Neutrophil (primary cell): ENCODE results near the gene DR1.

ENCODE experiments used
- H3K27ac ChIP-seq: fragments of 200-600 bp; sonication (generic); 2 replicates; pipeline ENCODE4 v1.5.1; 2016; ENCODE audit warnings: mild to moderate bottlenecking, moderate library complexity
- H3K27me3 ChIP-seq: fragments of 200-600 bp; sonication (generic); 2 replicates; pipeline ENCODE4 v1.6.0; 2016; ENCODE audit warnings: mild to moderate bottlenecking
- H3K36me3 ChIP-seq: fragments of 200-600 bp; sonication (generic); 2 replicates; pipeline ENCODE4 v1.5.1; 2017
- H3K4me1 ChIP-seq, 2 experiments: fragments of 200-600 bp in 1 of 2; sonication (generic) in 1 of 2; 1 replicate in 1 of 2; 2 replicates in 1 of 2; pipeline versions ENCODE4 v1.5.1 to v1.6.1; 2013 to 2016; ENCODE audit warnings: low read depth in 1 of 2, low read length in 1 of 2, mild to moderate bottlenecking in 1 of 2, moderate library complexity in 1 of 2; ENCODE audit not compliant: control insufficient read depth in 1 of 2, insufficient read depth in 1 of 2
- H3K4me3 ChIP-seq, 2 experiments: fragments of 200-600 bp in 1 of 2; sonication (generic) in 1 of 2; 1 replicate in 1 of 2; 2 replicates in 1 of 2; pipeline ENCODE4 v1.5.1; 2013 to 2016; ENCODE audit warnings: low read depth in 1 of 2, low read length in 1 of 2, mild to moderate bottlenecking in 1 of 2, moderate library complexity in 1 of 2
- H3K9me3 ChIP-seq: fragments of 200-600 bp; sonication (generic); 2 replicates; pipeline ENCODE4 v1.5.1; 2016
- TF ChIP-seq, protein P1 (sequence below): fragments of 200-600 bp; sonication (generic); IDR thresholded peaks from 2 replicates; pipeline ENCODE4 v1.5.1; 2016; ENCODE audit warnings: antibody characterized with exemption

The DR1 gene

DNA sequence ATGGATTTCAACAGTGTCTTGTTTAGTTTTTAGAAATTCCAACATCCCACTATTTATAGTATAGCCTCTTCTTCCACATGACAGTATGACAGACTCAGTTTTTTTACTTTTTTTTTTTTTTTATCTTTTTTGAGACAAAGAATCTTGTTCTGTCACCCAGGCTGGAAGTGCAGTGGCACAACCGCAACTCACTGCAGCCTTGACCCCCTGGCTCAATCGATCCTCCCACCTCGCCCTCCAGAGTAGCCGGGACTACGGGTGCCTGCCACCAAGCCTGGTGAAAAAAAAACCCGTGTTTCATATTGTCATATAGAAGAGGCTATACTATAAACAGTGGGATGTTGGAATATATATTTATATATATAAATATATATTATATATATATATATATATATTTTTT is 1.2 kb upstream of the DR1 start:
- H3K27ac ChIP-seq = no peak overlapping the region
- H3K4me3 ChIP-seq = no peak overlapping the region
- peaks cover 25 to 40% of the 10 kb centered on the region in 2 experiments for H3K4me1 ChIP-seq
- H3K9me3 ChIP-seq = no peaks in the 10 kb centered on the region
- no peaks in the 10 kb centered on the region for H3K36me3 ChIP-seq
- TF ChIP-seq, protein P1, sequence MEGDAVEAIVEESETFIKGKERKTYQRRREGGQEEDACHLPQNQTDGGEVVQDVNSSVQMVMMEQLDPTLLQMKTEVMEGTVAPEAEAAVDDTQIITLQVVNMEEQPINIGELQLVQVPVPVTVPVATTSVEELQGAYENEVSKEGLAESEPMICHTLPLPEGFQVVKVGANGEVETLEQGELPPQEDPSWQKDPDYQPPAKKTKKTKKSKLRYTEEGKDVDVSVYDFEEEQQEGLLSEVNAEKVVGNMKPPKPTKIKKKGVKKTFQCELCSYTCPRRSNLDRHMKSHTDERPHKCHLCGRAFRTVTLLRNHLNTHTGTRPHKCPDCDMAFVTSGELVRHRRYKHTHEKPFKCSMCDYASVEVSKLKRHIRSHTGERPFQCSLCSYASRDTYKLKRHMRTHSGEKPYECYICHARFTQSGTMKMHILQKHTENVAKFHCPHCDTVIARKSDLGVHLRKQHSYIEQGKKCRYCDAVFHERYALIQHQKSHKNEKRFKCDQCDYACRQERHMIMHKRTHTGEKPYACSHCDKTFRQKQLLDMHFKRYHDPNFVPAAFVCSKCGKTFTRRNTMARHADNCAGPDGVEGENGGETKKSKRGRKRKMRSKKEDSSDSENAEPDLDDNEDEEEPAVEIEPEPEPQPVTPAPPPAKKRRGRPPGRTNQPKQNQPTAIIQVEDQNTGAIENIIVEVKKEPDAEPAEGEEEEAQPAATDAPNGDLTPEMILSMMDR = no peak
- no peaks in the 10 kb centered on the region for H3K27me3 ChIP-seq

DNA sequence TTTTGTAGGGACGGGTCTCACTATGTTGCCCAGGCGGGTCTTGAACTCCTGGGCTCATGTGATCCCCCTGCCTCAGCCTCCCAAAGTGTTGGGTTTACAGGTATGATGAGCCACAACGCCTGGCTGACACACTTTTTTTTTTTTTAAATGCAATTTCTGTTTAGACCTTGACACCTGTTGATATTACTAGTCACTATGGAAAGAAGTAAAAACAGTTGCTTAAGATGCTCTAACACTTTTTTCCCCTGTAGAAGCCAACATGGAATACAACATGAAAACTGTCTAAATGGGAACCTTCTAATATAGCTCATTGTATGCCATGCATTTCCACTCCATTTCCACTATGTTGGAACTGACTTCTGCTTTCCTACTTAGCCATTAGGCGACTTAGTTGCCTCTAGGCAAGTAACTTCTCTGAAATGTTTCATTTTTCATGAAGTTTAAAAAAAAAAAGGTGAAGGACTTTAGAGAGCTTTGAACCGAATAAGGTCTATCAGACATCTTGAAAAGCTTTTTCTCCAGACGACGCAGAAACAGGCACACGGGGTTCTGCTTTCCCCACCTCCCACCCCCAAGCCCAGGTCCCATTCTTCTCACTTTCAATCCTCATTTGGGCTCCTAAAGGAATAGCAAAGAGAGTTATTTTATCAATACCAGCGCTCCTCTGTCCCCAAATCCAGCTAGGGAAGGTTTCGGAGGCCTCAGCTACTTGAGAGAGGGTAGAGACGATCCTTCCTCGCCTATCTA is 648 bp upstream of the DR1 start:
- Histone ChIP-seq H3K27me3 (no peaks in the 10 kb centered on the region), H3K36me3 (no peaks in the 10 kb centered on the region), H3K27ac (peak overlapping the region; percentile 91), H3K9me3 (no peaks in the 10 kb centered on the region), H3K4me1 (peaks cover 31 to 46% of the 10 kb centered on the region in 2 experiments), H3K4me3 (peak overlapping the region; percentile 90 to 97)
- TF ChIP-seq, protein P1 = no peak

DNA sequence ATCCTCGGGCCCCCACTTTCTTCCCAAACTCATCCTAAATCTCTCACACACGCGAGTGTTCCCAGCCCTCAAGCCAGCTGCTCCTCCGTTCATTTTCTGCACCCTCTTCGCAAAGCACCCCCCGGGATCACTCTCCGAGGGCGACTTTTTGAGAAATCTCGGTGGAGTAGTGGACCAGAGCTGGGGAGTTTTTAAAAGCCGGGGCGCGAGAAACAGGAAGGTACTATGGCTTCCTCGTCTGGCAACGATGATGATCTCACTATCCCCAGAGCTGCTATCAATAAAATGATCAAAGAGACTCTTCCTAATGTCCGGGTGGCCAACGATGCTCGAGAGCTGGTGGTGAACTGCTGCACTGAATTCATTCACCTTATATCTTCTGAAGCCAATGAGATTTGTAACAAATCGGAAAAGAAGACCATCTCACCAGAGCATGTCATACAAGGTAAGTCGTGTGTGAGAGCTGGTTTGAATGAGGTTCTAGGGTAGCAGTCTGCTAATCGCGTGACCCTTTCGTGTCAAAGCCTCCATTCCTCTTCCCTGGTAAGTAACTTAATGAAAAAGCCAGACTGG is 800 bp downstream of the DR1 start:
- H3K4me3 ChIP-seq = peak overlapping the region; percentile 90 to 97
- no peaks in the 10 kb centered on the region for H3K36me3 ChIP-seq
- H3K27ac ChIP-seq = peak overlapping the region; percentile 91
- H3K9me3 ChIP-seq = no peaks in the 10 kb centered on the region
- TF ChIP-seq, protein P1 = no peak
- no peaks in the 10 kb centered on the region for H3K27me3 ChIP-seq
- peaks cover 36 to 54% of the 10 kb centered on the region in 2 experiments for H3K4me1 ChIP-seq

DNA sequence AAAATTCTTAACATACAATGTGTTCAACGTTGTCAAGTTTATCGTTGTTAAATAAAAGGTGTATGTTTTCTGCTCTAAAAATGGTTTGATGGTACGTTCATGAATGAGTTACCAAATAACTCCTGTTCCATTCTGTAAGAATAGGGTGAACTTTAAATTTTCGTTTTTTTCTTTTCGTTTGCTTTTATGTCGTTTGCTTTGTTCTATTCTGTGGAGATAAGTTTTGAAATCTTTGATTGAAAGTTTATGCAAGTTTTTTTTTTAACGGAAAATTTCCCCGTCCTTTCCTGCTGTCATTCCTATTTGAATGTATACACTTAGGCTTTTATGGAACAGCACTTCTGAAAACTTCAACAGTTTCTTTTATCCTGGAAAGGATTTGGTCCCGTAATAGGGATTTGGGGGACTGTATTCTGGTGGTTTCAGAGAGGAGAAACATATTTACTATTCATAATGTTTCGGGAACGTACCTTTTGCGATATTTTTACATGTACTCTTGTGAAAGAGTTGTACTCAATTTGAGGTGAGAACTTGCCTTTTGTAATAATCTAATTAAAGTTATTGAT is 1.7 kb downstream of the DR1 start:
- TF ChIP-seq, protein P1 = no peak
- peak overlapping the region; percentile 91 for H3K27ac ChIP-seq
- peak overlapping the region; percentile 90 to 97 for H3K4me3 ChIP-seq
- H3K4me1 ChIP-seq = peaks cover 38 to 54% of the 10 kb centered on the region in 2 experiments
- H3K36me3 ChIP-seq = no peaks in the 10 kb centered on the region
- H3K9me3 ChIP-seq = no peaks in the 10 kb centered on the region
- H3K27me3 ChIP-seq = no peaks in the 10 kb centered on the region

DNA sequence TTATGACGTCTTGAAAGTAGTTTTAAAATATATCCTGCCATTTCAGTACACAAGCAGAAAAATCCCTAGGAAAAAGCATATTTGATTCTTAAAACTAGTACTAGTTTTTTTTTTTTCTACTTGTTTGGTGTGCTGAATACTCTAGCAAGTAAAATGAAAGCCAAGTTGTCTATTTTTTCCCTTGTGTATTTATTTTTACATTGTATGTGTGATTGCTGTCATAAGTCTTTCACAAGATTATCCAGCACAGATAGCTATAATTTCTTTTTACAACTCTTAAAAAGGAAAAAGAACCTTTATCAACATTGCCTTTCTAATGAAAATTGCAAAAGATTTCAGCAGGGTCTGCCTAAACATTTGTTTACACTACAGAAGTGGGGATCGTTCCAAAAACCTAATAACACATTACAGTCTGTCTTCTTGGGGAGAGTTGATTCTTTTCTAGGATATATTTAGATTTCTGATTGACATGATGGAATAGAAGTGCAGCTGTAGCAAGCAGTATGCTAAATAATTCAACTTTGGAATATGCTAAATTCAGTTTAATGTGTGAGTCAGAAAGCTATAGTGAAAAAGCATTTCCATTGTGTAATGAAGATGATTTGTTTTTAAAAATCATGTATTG is 2.5 kb downstream of the DR1 start:
- Histone ChIP-seq H3K4me3 (peak overlapping the region; percentile 90 to 97), H3K27me3 (no peaks in the 10 kb centered on the region), H3K9me3 (no peaks in the 10 kb centered on the region), H3K4me1 (peaks cover 40 to 54% of the 10 kb centered on the region in 2 experiments), H3K27ac (peak overlapping the region; percentile 91), H3K36me3 (peaks cover under 1% of the 10 kb centered on the region)
- TF ChIP-seq, protein P1 = no peak
